IMR-90 (cell line): ENCODE measurements around the gene TRIP4.

Experiments
- BHLHE40 ChIP-seq: fragments of 150-350 bp; IDR thresholded peaks from 2 replicates; pipeline ENCODE4 v1.6.1; 2016; ENCODE audit warnings: mild to moderate bottlenecking, low read depth, low read length
- CEBPB ChIP-seq: IDR thresholded peaks from 2 replicates; pipeline ENCODE4 v1.6.1; 2012; ENCODE audit warnings: low read depth, low read length, improper control_type of control experiment
- CTCF ChIP-seq: conservative IDR thresholded peaks from 2 replicates; pipeline ENCODE4 v1.5.1; 2012; ENCODE audit warnings: mild to moderate bottlenecking, low read depth, low read length, improper control_type of control experiment
- MAFK ChIP-seq: IDR thresholded peaks from 2 replicates; pipeline ENCODE4 v1.6.1; 2012; ENCODE audit warnings: low read depth, low read length, improper control_type of control experiment
- POLR2A ChIP-seq: IDR thresholded peaks from 2 replicates; pipeline ENCODE4 v1.6.1; 2012; ENCODE audit warnings: mild to moderate bottlenecking, low read depth, low read length
- RAD21 ChIP-seq: IDR thresholded peaks from 2 replicates; pipeline ENCODE4 v1.6.1; 2012; ENCODE audit warnings: low read length, improper control_type of control experiment
- RFX5 ChIP-seq: IDR thresholded peaks from 2 replicates; pipeline ENCODE4 v1.8.0; 2012; ENCODE audit warnings: low read depth, mild to moderate bottlenecking, low read length, moderate library complexity
- USF2 ChIP-seq: fragments of 150-350 bp; IDR thresholded peaks from 2 replicates; pipeline ENCODE4 v1.6.1; 2017; ENCODE audit warnings: mild to moderate bottlenecking, antibody characterized with exemption, low read length, low read depth

GRCh38 chr15:64355944-64356709, 31.5 kb upstream of the TRIP4 start, which contains the start of gene CSNK1G1:
- TF ChIP-seq CTCF: peak; percentile 70
- peak; percentile 71 for TF ChIP-seq RAD21
- no peak for TF ChIP-seq BHLHE40
- no peak for TF ChIP-seq CEBPB
- no peak for TF ChIP-seq USF2
- TF ChIP-seq POLR2A: no peak; the same call in 1 of the 2 replicates
- TF ChIP-seq MAFK: no peak
- TF ChIP-seq RFX5: no peak
